GM19397 (cell line): ENCODE results near the gene SLC2A13.
A peak's percentile ranks its signal among the peaks of the same experiment; 100 is the strongest.

ENCODE experiments used
- ATAC-seq: cut with Tn5 transposase; IDR thresholded peaks from one replicate; pipeline ENCODE4 v1.9.1; 2021; ENCODE audit warnings: mild to moderate bottlenecking, moderate library complexity; ENCODE audit not compliant: unreplicated experiment

The SLC2A13 gene

GRCh38 chr12:40002178-40003169 lies 103.4 kb downstream of the SLC2A13 start:
- no peak for ATAC-seq

GRCh38 chr12:40001406-40001805 lies 104.5 kb downstream of the SLC2A13 start:
- no peak for ATAC-seq

GRCh38 chr12:40000884-40001283 lies 105.0 kb downstream of the SLC2A13 start:
- no peak for ATAC-seq

GRCh38 chr12:39993268-39993667 lies 112.6 kb downstream of the SLC2A13 start:
- ATAC-seq, result no peak

GRCh38 chr12:39990122-39991101 lies 115.5 kb downstream of the SLC2A13 start:
- ATAC-seq, result peak; percentile 95

GRCh38 chr12:39989501-39989900 lies 116.4 kb downstream of the SLC2A13 start:
- no peak for ATAC-seq

- ATAC-seq, result no peak
These were observed 117.3 kb downstream of the SLC2A13 start for GRCh38 chr12:39988574-39988973.

- ATAC-seq, result no peak
These were observed 119.2 kb downstream of the SLC2A13 start for GRCh38 chr12:39986674-39987073.

- ATAC-seq, result no peak
These were observed 121.2 kb downstream of the SLC2A13 start for GRCh38 chr12:39984670-39985069.

- no peak for ATAC-seq
These were observed 130.4 kb downstream of the SLC2A13 start for GRCh38 chr12:39975374-39975918.

GRCh38 chr12:39972119-39972518 lies 133.8 kb downstream of the SLC2A13 start:
- no peak for ATAC-seq

GRCh38 chr12:39971348-39971747 lies 134.5 kb downstream of the SLC2A13 start:
- ATAC-seq, result no peak

GRCh38 chr12:39966721-39967120 lies 139.2 kb downstream of the SLC2A13 start:
- ATAC-seq, result no peak

- ATAC-seq, result no peak
These were observed 139.6 kb downstream of the SLC2A13 start for GRCh38 chr12:39966256-39966655.

GRCh38 chr12:39959467-39959866 lies 146.4 kb downstream of the SLC2A13 start:
- ATAC-seq, result no peak

- ATAC-seq, result no peak
These were observed 146.8 kb downstream of the SLC2A13 start for GRCh38 chr12:39959031-39959430.

- ATAC-seq, result no peak
These were observed 147.5 kb downstream of the SLC2A13 start for GRCh38 chr12:39958377-39958776.

- ATAC-seq, result no peak
These were observed 149.2 kb downstream of the SLC2A13 start for GRCh38 chr12:39956725-39957124.

- no peak for ATAC-seq
These were observed 159.3 kb downstream of the SLC2A13 start for GRCh38 chr12:39946361-39947280.

- ATAC-seq, result no peak
These were observed 168.8 kb downstream of the SLC2A13 start for GRCh38 chr12:39937119-39937518.
